GM10266 (cell line): Measurements from ENCODE around the gene ATP2C2.
"Not testable (repeated sequence)": the region's sequence is repeated elsewhere in the genome, so short reads cannot be mapped to it uniquely, and the experiment has no call there.

Experiments
- DNase-seq: peaks from one replicate; pipeline ENCODE4 v3.0.0; 2012; ENCODE audit errors: extremely low spot score
- CTCF ChIP-seq: IDR thresholded peaks from 2 replicates; pipeline ENCODE4 v1.5.1; 2012; ENCODE audit warnings: mild to moderate bottlenecking, low read depth; ENCODE audit not compliant: control insufficient read depth, insufficient read depth; ENCODE audit errors: missing control alignments

Gene ATP2C2

DNA sequence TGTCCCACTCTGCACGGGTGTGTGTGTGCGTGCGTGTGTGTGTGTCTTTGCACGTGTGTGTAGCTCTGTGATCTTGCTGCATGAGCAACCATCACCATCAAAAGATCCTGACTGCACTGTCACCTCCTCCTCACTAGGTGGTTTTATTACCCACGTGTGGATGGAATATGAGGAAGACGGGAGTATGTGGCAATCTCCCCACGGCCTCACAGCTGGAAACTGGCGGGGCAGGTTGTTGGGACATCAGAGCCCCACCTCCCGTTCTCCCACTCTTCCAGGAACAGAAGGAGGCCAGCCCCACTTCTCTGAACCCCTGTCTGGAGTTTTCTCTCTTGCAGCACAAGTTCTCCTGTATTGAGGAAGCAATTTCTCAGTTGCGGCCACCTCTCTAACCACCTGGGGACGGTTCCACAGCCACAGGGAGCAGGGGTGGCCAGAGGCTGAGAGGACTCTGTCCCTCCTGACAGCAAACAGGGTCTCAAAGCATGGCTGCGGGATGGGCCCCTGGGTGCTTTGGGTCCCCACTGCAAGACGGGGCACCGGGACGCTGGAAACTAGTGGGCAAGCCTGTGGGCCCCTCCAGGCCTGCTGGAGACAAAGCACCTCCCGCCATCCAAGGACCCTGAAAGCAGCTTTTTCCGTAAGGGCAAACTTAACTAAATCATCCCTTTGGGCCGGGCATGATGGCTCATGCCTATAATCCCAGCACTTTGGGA lies 27.9 kb upstream of the ATP2C2 start:
- no peak for DNase-seq
- no peak for TF ChIP-seq CTCF

GRCh38 chr16:84341528-84342295 lies 26.6 kb upstream of the ATP2C2 start:
- no peak for TF ChIP-seq CTCF
- DNase-seq: no peak

- DNase-seq: not testable (repeated sequence)
Measured at GRCh38 chr16:84343800-84344199, 24.5 kb upstream of the ATP2C2 start.

DNA sequence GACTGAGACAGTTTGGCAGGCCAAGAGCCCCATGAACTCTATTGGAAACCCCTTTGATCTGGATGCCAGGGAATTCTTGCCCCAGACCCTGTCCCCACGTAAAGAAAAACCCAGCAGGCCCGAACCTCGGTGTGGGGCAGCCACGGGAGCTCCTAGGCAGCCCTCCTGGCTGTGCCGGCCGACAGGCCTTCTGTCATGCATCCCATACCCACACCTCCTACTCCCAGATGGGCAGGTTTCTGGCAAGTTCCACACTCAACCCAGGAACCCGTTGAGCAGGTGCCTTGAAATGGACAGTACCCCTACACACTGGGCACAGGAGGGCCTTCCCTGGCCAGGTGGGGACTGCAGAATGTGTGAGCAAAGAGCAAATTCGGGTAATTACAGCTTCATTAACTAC lies 23.6 kb upstream of the ATP2C2 start:
- DNase-seq: no peak
- no peak for TF ChIP-seq CTCF

DNA sequence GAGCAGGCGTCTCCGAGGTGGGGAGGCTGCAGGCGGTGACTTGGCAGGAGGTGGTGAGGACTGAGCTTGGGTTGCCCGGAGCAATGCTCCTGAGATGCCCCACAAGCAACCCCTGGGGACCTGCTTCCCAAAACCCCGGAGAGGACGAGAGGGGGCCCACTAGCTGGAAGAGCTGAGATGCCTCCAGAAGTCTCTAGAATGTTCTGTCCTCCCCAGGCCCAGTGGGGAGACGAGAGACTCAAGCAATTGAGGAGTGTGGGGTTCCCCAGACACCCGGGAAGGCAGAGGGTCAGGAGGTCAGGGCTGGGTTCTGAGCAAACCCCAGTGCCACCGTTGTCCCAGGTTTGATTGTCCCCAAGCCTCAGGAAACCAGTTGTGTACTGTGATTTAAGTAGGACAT lies 21.2 kb upstream of the ATP2C2 start:
- no peak for TF ChIP-seq CTCF
- no peak for DNase-seq

- no peak for DNase-seq
- TF ChIP-seq CTCF: no peak
Measured at GRCh38 chr16:84348386-84348888, 19.9 kb upstream of the ATP2C2 start.

GRCh38 chr16:84349862-84350684 lies 18.3 kb upstream of the ATP2C2 start:
- TF ChIP-seq CTCF: no peak
- no peak for DNase-seq
